D721Med (cell line): ENCODE measurements around the gene SPRYD7.

Experiments
- DNase-seq: peaks from one replicate; pipeline ENCODE4 v3.0.0; 2011; ENCODE audit warnings: low spot score; ENCODE audit not compliant: insufficient read length
- FAIRE-seq: peaks from 2 replicates; lab custom pipeline; 2011; peaks lifted over from hg19 to GRCh38; lab: Jason Lieb, UNC
- TF ChIP-seq, protein P1 (sequence below): IDR thresholded peaks from 2 replicates; pipeline ENCODE4 v1.5.1; 2012; ENCODE audit warnings: mild to moderate bottlenecking, control low read depth; ENCODE audit not compliant: insufficient read depth; ENCODE audit errors: missing control alignments

The SPRYD7 gene

DNA sequence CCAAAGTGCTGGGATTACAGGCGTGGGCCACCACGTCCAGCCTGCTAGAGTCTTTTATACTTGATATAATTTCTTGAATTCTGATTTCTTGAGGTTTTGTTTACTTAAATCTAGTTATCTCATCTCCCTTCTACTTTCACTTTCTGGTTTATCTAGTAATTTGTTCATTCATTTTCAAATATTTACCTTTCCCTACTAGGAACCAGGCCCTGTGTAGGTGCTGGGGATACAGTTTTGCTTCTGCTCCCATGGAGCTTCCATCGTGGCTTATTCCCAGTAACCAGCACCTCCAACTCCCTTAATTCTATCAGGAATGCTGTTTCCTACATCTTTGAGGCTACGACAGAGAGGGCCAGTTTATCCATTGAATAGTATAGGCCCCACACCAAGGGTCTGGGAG, 36.6 kb upstream of the SPRYD7 start:
- no peak for DNase-seq
- TF ChIP-seq, protein P1, sequence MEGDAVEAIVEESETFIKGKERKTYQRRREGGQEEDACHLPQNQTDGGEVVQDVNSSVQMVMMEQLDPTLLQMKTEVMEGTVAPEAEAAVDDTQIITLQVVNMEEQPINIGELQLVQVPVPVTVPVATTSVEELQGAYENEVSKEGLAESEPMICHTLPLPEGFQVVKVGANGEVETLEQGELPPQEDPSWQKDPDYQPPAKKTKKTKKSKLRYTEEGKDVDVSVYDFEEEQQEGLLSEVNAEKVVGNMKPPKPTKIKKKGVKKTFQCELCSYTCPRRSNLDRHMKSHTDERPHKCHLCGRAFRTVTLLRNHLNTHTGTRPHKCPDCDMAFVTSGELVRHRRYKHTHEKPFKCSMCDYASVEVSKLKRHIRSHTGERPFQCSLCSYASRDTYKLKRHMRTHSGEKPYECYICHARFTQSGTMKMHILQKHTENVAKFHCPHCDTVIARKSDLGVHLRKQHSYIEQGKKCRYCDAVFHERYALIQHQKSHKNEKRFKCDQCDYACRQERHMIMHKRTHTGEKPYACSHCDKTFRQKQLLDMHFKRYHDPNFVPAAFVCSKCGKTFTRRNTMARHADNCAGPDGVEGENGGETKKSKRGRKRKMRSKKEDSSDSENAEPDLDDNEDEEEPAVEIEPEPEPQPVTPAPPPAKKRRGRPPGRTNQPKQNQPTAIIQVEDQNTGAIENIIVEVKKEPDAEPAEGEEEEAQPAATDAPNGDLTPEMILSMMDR = no peak
- no peak for FAIRE-seq

DNA sequence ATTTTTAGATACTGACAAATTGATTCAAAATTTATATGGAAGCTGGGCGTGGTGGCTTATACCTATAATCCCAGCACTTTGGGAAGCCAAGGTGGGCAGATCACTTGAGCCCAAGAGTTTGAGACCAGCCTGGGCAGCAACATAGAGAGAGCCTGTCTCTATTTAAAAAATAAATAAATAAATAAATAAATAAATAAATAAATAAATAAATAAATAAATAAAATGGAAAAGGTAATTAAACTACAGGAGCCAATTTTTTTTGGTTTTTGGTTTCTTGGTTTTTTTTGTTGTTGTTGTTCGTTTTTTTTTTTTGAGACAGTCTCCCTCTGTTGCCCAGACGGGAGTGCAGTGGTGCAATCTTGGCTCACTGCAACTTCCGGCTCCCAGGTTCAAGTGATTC, 31.3 kb upstream of the SPRYD7 start:
- FAIRE-seq = no peak
- no peak for DNase-seq
- TF ChIP-seq, protein P1 = no peak

DNA sequence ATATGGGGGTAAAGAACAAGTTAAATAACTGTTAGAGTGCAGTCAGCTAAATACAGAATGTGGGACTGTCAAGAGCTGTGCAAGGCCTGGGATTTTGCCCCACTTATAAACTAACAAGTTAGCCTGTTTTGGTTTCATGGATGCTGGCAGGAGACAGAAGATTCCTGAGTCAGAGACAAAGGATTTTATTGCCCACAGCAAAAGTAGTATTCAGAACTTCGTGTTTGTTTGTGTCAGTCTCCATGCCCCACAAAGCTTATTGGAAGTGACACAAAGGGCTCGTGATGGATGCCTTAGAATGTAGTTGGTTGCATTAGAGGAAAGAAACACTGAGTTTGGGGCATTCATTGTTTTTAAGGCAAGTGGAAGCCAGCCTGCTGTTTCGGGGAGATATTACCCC, 22.2 kb upstream of the SPRYD7 start:
- FAIRE-seq = no peak
- DNase-seq = no peak
- TF ChIP-seq, protein P1 = no peak

DNA sequence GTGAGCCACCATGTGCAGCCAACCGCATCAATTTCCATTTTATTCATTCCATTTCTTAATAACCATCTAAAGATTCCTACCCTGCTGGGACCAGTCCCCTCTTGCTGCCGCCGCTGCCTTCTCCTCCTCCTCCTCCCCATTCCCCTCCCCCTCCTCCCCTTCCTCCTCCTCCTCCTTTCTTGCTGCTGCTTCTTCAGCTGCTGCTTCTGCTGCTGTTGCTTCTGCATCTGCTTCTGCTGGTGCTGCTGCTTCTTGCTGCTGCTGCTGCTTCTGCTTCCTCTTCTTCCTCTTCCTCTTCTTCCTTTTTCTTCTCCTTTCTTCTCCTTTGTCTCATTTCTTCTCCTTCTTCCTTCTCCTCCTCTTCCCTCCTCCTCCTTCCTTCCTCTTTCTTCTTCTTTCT, 20.0 kb upstream of the SPRYD7 start:
- TF ChIP-seq, protein P1 = no peak
- DNase-seq = no peak
- no peak for FAIRE-seq

DNA sequence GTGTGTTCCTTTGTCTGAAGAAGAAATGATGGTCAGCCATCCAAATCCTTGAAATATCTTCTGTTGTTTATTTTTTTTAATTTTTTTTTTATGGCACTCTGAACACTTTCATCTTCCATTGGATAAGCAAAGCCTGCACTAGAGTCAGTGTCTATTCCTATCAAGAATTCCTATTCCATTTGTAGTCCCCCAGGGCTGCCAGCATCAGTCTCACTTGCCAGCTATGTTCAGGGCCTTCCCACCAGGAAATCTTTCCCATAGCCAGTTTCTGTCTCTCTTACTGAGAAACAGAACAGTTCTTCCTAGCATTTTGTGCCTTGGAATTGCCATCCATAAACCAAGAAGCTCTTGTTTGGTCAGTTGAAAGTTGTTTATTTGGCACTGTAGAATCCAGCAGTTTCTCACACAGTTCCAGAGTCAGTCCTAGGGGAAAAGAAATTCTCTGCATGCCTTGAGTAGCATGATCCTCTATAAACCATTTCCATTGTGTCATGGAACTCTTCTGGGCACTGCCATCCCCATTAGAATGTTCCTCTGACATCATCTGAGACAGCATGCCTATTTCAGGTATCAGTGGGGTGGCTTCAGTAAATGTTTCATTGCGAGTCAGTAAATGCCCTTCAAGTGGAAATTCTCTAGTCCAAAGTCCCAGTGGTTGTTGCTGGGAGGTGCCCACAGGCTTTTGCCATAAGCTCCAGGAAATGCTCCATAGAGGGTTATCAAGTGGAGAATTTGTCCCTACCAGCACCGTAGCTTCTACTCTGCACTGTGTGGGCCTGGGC, 18.7 kb upstream of the SPRYD7 start:
- FAIRE-seq (no peak), DNase-seq (no peak)
- TF ChIP-seq, protein P1 = no peak

DNA sequence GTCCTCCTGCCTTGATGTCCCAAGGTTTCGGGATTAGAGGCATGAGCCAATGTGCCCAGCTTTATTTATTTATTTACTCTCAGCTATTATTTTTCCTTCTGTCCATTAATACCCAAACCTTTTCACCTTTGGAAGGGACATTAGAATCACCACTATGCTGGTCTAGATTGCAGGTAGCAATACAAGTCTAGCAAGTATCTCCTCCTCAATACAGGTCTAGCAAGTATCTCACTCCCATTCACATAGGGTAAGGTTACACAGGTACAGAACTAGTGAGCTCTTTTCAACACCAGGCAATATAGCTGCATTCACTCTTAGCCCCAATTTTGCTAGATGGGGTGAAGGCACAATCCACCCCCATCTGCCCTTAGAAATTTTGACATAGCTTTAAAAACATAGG, 17.4 kb upstream of the SPRYD7 start:
- FAIRE-seq (no peak), DNase-seq (no peak)
- TF ChIP-seq, protein P1 = no peak
